ENCODE data around the gene CCNB1IP1.
"Not testable (repeated sequence)": the region's sequence is repeated elsewhere in the genome, so short reads cannot be mapped to it uniquely, and the experiment has no call there.

CCNB1IP1 gene

DNA sequence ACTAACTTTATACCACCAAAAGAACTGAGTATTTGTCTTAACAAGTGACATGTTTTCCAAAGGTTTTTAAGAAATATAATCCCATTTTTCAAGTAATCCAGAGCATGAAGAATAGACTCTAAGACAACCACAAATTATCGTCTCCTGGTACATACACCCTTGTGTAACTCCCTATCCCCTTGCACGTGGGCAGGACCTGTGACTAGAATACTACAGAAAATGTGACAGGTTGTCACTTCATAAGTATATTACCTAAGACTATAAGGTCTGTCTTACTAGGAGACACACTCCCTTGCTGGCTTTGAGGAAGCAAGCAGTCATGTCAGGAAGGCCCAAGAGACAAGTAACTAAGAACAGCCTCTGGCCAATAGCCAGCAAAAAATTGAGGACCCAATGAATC, 19.1 kb downstream of the CCNB1IP1 start:
- ChIA-PET CTCF (no interaction called here), POLR2A (no interaction called here)
- DNase-seq (ENCODE audit: extremely low spot score) = no peak

DNA sequence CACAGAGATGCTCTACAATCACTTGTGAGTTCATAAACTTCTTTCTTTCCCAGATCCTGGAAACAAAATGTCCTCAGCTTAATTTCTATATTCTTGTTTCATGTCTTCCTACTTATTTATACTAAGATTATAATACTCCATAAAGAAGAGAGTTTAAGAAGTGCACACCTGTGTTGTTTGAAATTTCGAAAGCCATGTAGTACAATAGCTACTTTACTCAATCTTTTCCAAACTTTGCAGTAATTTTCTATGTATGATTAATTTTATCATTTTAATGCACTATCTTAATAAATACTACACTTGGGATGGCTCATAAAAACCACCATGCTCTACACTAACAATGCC, 27.0 kb downstream of the CCNB1IP1 start:
- no peak for DNase-seq (ENCODE audit: extremely low spot score)
- no peak for TF ChIP-seq FOXA1 (IDR thresholded peaks at IDR 0.05)
- TF ChIP-seq ARNT (IDR thresholded peaks at IDR 0.05) = no peak
- no peak for TF ChIP-seq FOXM1 (IDR thresholded peaks at IDR 0.05; ENCODE audit: borderline replicate concordance)
- no peak for TF ChIP-seq ELF4 (IDR thresholded peaks at IDR 0.05)
- TF ChIP-seq, protein P1, sequence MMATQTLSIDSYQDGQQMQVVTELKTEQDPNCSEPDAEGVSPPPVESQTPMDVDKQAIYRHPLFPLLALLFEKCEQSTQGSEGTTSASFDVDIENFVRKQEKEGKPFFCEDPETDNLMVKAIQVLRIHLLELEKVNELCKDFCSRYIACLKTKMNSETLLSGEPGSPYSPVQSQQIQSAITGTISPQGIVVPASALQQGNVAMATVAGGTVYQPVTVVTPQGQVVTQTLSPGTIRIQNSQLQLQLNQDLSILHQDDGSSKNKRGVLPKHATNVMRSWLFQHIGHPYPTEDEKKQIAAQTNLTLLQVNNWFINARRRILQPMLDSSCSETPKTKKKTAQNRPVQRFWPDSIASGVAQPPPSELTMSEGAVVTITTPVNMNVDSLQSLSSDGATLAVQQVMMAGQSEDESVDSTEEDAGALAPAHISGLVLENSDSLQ (IDR thresholded peaks at IDR 0.05) = no peak
- TF ChIP-seq ZNF384 (IDR thresholded peaks at IDR 0.05) = no peak
- no peak for TF ChIP-seq L3MBTL2 (conservative IDR thresholded peaks at IDR 0.05)
- no peak for TF ChIP-seq TARDBP (IDR thresholded peaks at IDR 0.05)
- no peak for TF ChIP-seq HDGF (IDR thresholded peaks at IDR 0.05; ENCODE audit: borderline replicate concordance)
- no peak for TF ChIP-seq NFRKB (IDR thresholded peaks at IDR 0.05)
- TF ChIP-seq SP1 (IDR thresholded peaks at IDR 0.05) = no peak
- no peak for TF ChIP-seq BHLHE40 (IDR thresholded peaks at IDR 0.05; ENCODE audit: borderline replicate concordance)
- TF ChIP-seq FOXK2 (IDR thresholded peaks at IDR 0.05) = no peak
- TF ChIP-seq LEF1 (IDR thresholded peaks at IDR 0.05; ENCODE audit: borderline replicate concordance) = no peak
- CTCF ChIA-PET = interaction anchor here (0.6 kb wide), 1 partner anchor 163 kb away, joined by 3 read pairs; the partner anchor contains the start of gene PNP
- POLR2A ChIA-PET = interaction anchor here (1.3 kb wide), 1 partner anchor 22 kb away, joined by 3 read pairs; no protein-coding TSS in a partner anchor

More for the DNA sequence above, 19.1 kb downstream of the CCNB1IP1 start:
- TF ChIP-seq FOXK2 (IDR thresholded peaks at IDR 0.05) (no peak), TARDBP (IDR thresholded peaks at IDR 0.05) (no peak), BHLHE40 (IDR thresholded peaks at IDR 0.05; ENCODE audit: borderline replicate concordance) (no peak), CTBP1 (IDR thresholded peaks at IDR 0.05; ENCODE audit: borderline replicate concordance) (no peak), SUZ12 (IDR thresholded peaks at IDR 0.05) (no peak)
- TF ChIP-seq, protein P1 (IDR thresholded peaks at IDR 0.05) = no peak

DNA sequence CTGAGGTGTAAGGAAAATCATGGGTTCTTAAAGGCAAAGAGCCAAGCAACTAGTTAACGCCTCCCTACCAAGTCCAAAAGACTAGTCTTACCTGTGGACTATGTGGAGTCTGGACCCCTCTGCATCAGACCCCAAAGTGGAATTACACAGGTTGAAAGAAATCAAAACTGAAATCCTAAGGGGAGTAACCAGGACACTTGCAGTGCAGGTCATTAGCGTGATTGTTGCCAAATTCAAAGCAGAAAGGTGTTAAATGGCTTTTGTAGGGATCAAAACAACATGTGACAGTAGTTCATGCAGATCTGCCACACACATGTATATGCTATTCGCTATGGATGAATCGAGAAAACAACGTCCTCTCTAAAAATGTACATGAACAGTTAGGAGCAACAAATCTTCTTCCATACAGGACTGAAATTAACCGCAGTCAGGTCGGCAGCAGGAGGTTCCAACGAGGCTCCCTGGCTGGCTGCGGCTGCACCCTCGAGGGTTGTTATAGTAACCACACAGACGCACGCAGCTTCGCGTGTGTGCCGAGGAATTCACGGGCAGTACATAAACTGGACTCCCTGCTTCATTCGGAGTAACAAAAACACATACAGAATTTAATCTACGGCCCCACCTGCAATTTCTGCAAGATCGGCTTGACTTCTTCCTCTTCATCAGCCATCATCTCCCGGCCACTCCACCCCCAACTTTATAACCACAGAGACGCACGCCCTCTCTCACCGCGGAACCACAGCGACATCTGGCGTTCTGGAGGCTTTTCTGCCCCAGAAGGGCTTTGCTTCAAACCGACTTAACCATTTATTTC, 27.6 kb downstream of the CCNB1IP1 start, which contains the start of gene TTC5:
Gene TTC5, minus strand, starts transcription at position 687 of the 814 bp plus-strand sequence. Its CDS starts 14 bp downstream, at position 673.
- DNase-seq (ENCODE audit: extremely low spot score) = peak; percentile 82
- no peak for TF ChIP-seq ARNT (IDR thresholded peaks at IDR 0.05)
- TF ChIP-seq L3MBTL2 (conservative IDR thresholded peaks at IDR 0.05) = peak; percentile 47
- TF ChIP-seq TARDBP (IDR thresholded peaks at IDR 0.05) = no peak
- POLR2A ChIA-PET = interaction anchor here (1.3 kb wide), 1 partner anchor 23 kb away, joined by 3 read pairs; no protein-coding TSS in a partner anchor
- CTCF ChIA-PET = interaction anchor here (0.6 kb wide), 1 partner anchor 164 kb away, joined by 3 read pairs; the partner anchor contains the start of gene PNP

DNA sequence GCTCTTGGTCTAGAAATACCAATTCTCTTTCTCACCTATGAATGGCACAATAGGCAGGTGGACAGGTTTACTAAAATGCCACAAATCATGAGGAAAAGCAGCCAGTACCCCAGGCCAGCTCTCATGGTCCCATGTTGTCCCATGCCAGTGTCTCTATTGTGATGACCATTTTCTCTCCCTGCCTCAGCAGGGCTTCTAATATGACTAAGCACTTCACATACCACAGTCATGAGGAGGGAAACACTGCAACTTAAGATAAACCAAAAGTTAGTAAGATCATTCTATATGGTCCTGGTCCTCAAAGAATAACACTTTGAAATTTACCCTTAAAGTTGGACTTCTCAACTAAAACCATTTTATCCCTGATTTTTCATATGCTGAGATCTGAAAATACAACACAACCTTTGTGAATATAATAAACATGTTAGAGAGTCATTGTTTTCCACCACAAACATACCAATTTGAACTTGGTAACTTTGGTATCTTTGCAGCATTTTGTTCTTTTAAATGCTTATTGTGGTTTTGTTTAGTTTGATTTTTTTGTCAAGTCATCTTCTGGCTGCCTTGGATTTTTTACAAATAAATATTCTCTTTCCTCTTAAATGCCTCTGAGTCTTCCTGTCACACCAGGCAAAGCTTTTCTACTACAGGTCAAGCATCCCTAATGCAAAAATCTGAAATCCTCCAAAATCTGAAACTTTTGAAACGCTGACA, 30.9 kb downstream of the CCNB1IP1 start:
- ChIA-PET POLR2A (no interaction called here), CTCF (interaction anchor here (0.7 kb wide), 1 partner anchor 9 kb away, joined by 4 read pairs; no protein-coding TSS in a partner anchor)
- DNase-seq (ENCODE audit: extremely low spot score) = no peak
- TF ChIP-seq BHLHE40 (IDR thresholded peaks at IDR 0.05; ENCODE audit: borderline replicate concordance) = no peak
- no peak for TF ChIP-seq ZNF384 (IDR thresholded peaks at IDR 0.05)
- no peak for TF ChIP-seq SP1 (IDR thresholded peaks at IDR 0.05)
- no peak for TF ChIP-seq SUZ12 (IDR thresholded peaks at IDR 0.05)
- TF ChIP-seq FOXA1 (IDR thresholded peaks at IDR 0.05) = no peak
- no peak for TF ChIP-seq ELF4 (IDR thresholded peaks at IDR 0.05)
- TF ChIP-seq L3MBTL2 (conservative IDR thresholded peaks at IDR 0.05) = no peak
- TF ChIP-seq, protein P1 (IDR thresholded peaks at IDR 0.05) = no peak
- no peak for TF ChIP-seq FOXM1 (IDR thresholded peaks at IDR 0.05; ENCODE audit: borderline replicate concordance)
- no peak for TF ChIP-seq CTBP1 (IDR thresholded peaks at IDR 0.05; ENCODE audit: borderline replicate concordance)
- no peak for TF ChIP-seq FOXK2 (IDR thresholded peaks at IDR 0.05)
- no peak for TF ChIP-seq ARNT (IDR thresholded peaks at IDR 0.05)
- no peak for TF ChIP-seq LEF1 (IDR thresholded peaks at IDR 0.05; ENCODE audit: borderline replicate concordance)
- no peak for TF ChIP-seq TARDBP (IDR thresholded peaks at IDR 0.05)

DNA sequence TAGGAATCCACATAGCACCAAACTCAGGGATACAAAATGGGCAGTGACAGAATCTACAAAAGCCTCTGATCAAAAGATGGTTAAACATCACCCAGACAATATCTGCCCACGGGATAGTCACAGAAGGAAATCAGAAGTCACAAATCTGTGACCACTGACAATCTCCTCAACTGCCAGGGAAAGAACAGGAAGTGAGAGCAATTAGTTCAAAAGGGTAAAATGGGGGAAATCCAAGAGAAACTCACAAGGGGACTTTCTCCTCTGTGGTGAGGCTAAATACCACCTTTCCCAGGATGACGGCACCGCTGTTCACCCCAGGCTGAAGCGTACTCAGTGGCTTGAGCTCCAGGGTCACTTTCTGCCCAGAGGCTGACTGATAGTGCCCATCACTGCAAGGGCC, 38.0 kb downstream of the CCNB1IP1 start:
- DNase-seq (ENCODE audit: extremely low spot score) = no peak
- TF ChIP-seq ZNF384 (IDR thresholded peaks at IDR 0.05) (no peak), FOXK2 (IDR thresholded peaks at IDR 0.05) (no peak), BHLHE40 (IDR thresholded peaks at IDR 0.05; ENCODE audit: borderline replicate concordance) (no peak)
- ChIA-PET POLR2A (no interaction called here), CTCF (no interaction called here)

DNA sequence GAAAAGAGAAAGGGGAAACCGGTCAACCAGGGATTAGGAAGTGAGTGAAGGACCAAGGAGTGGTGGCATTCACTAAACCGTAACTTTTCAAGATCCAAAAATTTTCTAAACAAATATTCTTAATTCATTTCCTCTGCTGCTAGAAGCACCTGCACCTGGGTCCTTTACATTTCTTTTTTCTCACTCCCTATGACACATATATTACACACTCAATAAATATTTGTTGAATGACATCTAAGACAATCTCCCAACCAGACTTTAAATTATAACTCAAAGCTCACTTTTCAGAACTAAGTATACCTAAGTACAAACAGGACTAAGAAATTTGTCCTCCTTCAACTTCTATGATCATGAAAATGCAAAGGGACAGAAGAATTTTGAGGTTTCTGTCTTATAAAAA, 38.4 kb downstream of the CCNB1IP1 start:
- ChIA-PET CTCF (no interaction called here), POLR2A (no interaction called here)
- TF ChIP-seq TARDBP (IDR thresholded peaks at IDR 0.05) = no peak
- TF ChIP-seq, protein P1 (IDR thresholded peaks at IDR 0.05) = no peak
- TF ChIP-seq SUZ12 (IDR thresholded peaks at IDR 0.05) = no peak
- no peak for TF ChIP-seq FOXA1 (IDR thresholded peaks at IDR 0.05)
- TF ChIP-seq BHLHE40 (IDR thresholded peaks at IDR 0.05; ENCODE audit: borderline replicate concordance) = no peak
- TF ChIP-seq FOXK2 (IDR thresholded peaks at IDR 0.05) = no peak
- no peak for TF ChIP-seq ZNF384 (IDR thresholded peaks at IDR 0.05)
- no peak for TF ChIP-seq ELF4 (IDR thresholded peaks at IDR 0.05)
- TF ChIP-seq NFRKB (IDR thresholded peaks at IDR 0.05) = no peak
- no peak for TF ChIP-seq HDGF (IDR thresholded peaks at IDR 0.05; ENCODE audit: borderline replicate concordance)
- no peak for TF ChIP-seq LEF1 (IDR thresholded peaks at IDR 0.05; ENCODE audit: borderline replicate concordance)
- TF ChIP-seq FOXM1 (IDR thresholded peaks at IDR 0.05; ENCODE audit: borderline replicate concordance) = no peak
- TF ChIP-seq ARNT (IDR thresholded peaks at IDR 0.05) = no peak
- no peak for TF ChIP-seq CTBP1 (IDR thresholded peaks at IDR 0.05; ENCODE audit: borderline replicate concordance)
- TF ChIP-seq L3MBTL2 (conservative IDR thresholded peaks at IDR 0.05) = no peak
- no peak for TF ChIP-seq SP1 (IDR thresholded peaks at IDR 0.05)
- DNase-seq (ENCODE audit: extremely low spot score) = no peak

DNA sequence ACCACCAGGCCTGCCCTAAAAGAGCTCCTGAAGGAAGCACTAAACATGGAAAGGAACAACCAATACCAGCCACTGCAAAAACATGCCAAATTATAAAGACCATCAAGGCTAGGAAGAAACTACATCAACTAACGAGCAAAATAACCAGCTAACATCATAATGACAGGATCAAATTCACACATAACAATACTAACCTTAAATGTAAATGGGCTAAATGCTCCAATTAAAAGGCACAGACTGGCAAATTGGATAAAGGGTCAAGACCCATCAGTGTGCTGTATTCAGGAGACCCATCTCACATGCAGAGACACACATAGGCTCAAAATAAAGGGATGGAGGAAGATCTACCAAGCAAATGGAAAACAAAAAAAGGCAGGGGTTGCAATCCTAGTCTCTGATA, 51.1 kb downstream of the CCNB1IP1 start:
- CTCF ChIA-PET; DNase-seq (ENCODE audit: extremely low spot score); POLR2A ChIA-PET: not testable (repeated sequence)

DNA sequence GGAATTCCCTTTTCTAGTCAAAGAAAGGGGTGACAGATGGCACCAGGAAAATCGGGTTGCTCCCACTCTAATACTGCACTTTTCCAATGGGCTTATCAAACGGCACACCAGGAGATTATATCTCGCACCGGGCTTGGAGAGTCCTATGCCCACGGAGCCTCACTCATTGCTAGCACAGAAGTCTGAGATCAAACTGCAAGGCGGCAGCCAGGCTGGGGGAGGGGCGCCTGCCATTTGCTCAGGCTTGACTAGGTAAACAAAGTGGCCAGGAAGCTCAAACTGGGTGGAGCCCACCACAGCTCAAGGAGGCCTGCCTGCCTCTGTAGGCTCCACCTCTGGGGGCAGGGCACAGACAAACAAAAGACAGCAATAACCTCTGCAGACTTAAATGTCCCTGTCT, 52.8 kb downstream of the CCNB1IP1 start:
- CTCF ChIA-PET; POLR2A ChIA-PET; DNase-seq (ENCODE audit: extremely low spot score): not testable (repeated sequence)

All from HEK293T (cell line).